Panc1 (cell line): ENCODE measurements around the gene UBAC2. TPM values are rescaled to one million over a fixed set of nuclear protein-coding genes. Genes with fewer than 3 reads are reported as not detected.

Experiments used
- ATAC-seq: fragments of 200-7000 bp; cut with Tn5 transposase; 2 replicates; pipeline ENCODE4 v1.9.1; 2020; ENCODE audit warnings: mild to moderate bottlenecking, moderate library complexity
- BruUV-seq: library from RNA; stranded (reverse); fragments of 400-500 nt; replicated peaks from 2 replicates; lab custom pipeline; 2021; lab: Mats Ljungman, UMichigan
- CTCF ChIA-PET: fragments of 300-600 bp; sonication (Branson Sonifier 250); formaldehyde crosslinking; loops from one replicate; lab custom pipeline; 2022; ENCODE audit warnings: antibody characterized with exemption; lab: Charles Lee
- POLR2A ChIA-PET: fragments of 300-600 bp; sonication (Branson Sonifier 250); formaldehyde crosslinking; loops from one replicate; lab custom pipeline; 2022; ENCODE audit warnings: antibody characterized with exemption; lab: Charles Lee
- DNase-seq: peaks from one replicate; pipeline ENCODE4 v3.0.0-alpha.2; 2010; ENCODE audit warnings: low read depth, low spot score
- H3K27ac ChIP-seq: 2 replicates; pipeline ENCODE4 v1.5.1; 2011; ENCODE audit warnings: mild to moderate bottlenecking, low read length, inconsistent platforms
- H3K27me3 ChIP-seq: fragments of 200-500 bp; sonication (Bioruptor generic); 2 replicates; pipeline ENCODE4 v1.6.0; 2014; ENCODE audit warnings: low read length, inconsistent platforms; ENCODE audit not compliant: control insufficient read depth, insufficient read depth
- H3K36me3 ChIP-seq: fragments of 200-500 bp; sonication (Bioruptor generic); 2 replicates; pipeline ENCODE4 v1.5.1; 2014; ENCODE audit warnings: inconsistent platforms, mild to moderate bottlenecking, low read length, moderate library complexity; ENCODE audit not compliant: control insufficient read depth, insufficient read depth
- H3K4me1 ChIP-seq: 2 replicates; pipeline ENCODE4 v1.5.1; 2011; ENCODE audit warnings: inconsistent platforms, mild to moderate bottlenecking, low read length, moderate library complexity; ENCODE audit not compliant: control insufficient read depth, insufficient read depth
- H3K4me3 ChIP-seq, 2 experiments: 2 replicates each; pipeline ENCODE4 v1.5.1; 2011 to 2012; ENCODE audit warnings: low read depth in 2 of 2, low read length in 2 of 2, mild to moderate bottlenecking in 2 of 2, inconsistent platforms in 1 of 2, moderate library complexity in 1 of 2
- H3K9me3 ChIP-seq: fragments of 200-500 bp; sonication (Bioruptor generic); 2 replicates; pipeline ENCODE4 v1.5.1; 2014; ENCODE audit warnings: low read depth, mild to moderate bottlenecking, inconsistent platforms, low read length, moderate library complexity; ENCODE audit not compliant: control insufficient read depth, insufficient read depth
- POLR2AphosphoS5 ChIP-seq: IDR thresholded peaks from 2 replicates; pipeline ENCODE4 v1.6.1; 2012; ENCODE audit warnings: mild to moderate bottlenecking, low read depth, low read length, moderate library complexity
- SIN3A ChIP-seq: IDR thresholded peaks from 2 replicates; pipeline ENCODE4 v1.6.1; 2012; ENCODE audit warnings: low read depth, mild to moderate bottlenecking, low read length, moderate library complexity, borderline replicate concordance; ENCODE audit not compliant: insufficient read depth
- TCF7L2 ChIP-seq: IDR thresholded peaks from 2 replicates; pipeline ENCODE4 v1.6.1; 2011; ENCODE audit warnings: mild to moderate bottlenecking, low read depth, low read length, inconsistent platforms
- in situ Hi-C: cut with HindIII; loops from 2 replicates; pipeline ENCODE4 v1.10.0; 2016; ENCODE audit warnings: low sequenced_read_pairs, low pct_unique_long_range_greater_than_20kb
- intact Hi-C: fragments of 100-400 bp; cut with micrococcal nuclease; formaldehyde crosslinking; loops from one replicate; pipeline ENCODE4 v1.10.0; 2022; ENCODE audit not compliant: unreplicated experiment
- total RNA-seq: library from RNA; stranded (reverse); gene quantifications from one replicate; pipeline ENCODE4 v1.2.1, GENCODE V29; 2021; ENCODE audit not compliant: unreplicated experiment
- TF ChIP-seq, protein P1 (sequence below), 2 experiments: IDR thresholded peaks; 2 replicates each; pipeline ENCODE4 v1.6.1; 2011 to 2012; ENCODE audit warnings: low read depth in 2 of 2, control low read depth in 1 of 2, low read length in 1 of 2, mild to moderate bottlenecking in 1 of 2, moderate library complexity in 1 of 2; ENCODE audit not compliant: insufficient read depth in 1 of 2
- TF ChIP-seq, protein P2 (sequence below): fragments of 450-650 bp; IDR thresholded peaks from 2 replicates; pipeline ENCODE4 v1.5.1; 2017; ENCODE audit warnings: mild to moderate bottlenecking

The UBAC2 gene
- total RNA-seq, 1 experiment from 2014 or later = 40.8 TPM

DNA sequence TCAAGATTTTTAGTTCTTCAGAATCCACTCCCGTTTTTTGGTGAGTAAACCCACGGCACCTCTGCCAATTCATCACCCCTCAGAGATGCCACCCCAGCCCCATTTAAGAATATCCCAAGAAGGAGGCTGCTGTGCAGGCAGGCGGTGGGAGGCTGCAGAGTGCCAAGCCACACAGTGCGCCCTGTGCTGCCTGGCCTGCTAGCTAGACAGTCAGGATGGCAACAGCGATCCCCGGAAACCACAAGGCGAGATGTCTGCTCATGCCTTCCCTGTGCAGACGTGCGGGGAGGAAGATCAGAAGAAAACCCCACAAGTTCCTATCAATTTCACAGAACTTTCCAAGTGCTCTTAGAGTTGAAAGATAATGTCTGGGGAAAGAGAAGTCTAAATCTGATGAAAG is 171.3 kb downstream of the UBAC2 start:
- Histone ChIP-seq H3K27ac (no peak overlapping the region), H3K27me3 (no peaks in the 10 kb centered on the region), H3K4me3 (no peak overlapping the region), H3K4me1 (no peaks in the 10 kb centered on the region), H3K9me3 (no peaks in the 10 kb centered on the region), H3K36me3 (no peaks in the 10 kb centered on the region)
- TF ChIP-seq, protein P1, sequence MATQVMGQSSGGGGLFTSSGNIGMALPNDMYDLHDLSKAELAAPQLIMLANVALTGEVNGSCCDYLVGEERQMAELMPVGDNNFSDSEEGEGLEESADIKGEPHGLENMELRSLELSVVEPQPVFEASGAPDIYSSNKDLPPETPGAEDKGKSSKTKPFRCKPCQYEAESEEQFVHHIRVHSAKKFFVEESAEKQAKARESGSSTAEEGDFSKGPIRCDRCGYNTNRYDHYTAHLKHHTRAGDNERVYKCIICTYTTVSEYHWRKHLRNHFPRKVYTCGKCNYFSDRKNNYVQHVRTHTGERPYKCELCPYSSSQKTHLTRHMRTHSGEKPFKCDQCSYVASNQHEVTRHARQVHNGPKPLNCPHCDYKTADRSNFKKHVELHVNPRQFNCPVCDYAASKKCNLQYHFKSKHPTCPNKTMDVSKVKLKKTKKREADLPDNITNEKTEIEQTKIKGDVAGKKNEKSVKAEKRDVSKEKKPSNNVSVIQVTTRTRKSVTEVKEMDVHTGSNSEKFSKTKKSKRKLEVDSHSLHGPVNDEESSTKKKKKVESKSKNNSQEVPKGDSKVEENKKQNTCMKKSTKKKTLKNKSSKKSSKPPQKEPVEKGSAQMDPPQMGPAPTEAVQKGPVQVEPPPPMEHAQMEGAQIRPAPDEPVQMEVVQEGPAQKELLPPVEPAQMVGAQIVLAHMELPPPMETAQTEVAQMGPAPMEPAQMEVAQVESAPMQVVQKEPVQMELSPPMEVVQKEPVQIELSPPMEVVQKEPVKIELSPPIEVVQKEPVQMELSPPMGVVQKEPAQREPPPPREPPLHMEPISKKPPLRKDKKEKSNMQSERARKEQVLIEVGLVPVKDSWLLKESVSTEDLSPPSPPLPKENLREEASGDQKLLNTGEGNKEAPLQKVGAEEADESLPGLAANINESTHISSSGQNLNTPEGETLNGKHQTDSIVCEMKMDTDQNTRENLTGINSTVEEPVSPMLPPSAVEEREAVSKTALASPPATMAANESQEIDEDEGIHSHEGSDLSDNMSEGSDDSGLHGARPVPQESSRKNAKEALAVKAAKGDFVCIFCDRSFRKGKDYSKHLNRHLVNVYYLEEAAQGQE (IDR thresholded peaks at IDR 0.05; ENCODE audit: insufficient read depth in 1 of 2, low read depth in 2 of 2, low read length in 1 of 2) = no peak
- TF ChIP-seq, protein P2, sequence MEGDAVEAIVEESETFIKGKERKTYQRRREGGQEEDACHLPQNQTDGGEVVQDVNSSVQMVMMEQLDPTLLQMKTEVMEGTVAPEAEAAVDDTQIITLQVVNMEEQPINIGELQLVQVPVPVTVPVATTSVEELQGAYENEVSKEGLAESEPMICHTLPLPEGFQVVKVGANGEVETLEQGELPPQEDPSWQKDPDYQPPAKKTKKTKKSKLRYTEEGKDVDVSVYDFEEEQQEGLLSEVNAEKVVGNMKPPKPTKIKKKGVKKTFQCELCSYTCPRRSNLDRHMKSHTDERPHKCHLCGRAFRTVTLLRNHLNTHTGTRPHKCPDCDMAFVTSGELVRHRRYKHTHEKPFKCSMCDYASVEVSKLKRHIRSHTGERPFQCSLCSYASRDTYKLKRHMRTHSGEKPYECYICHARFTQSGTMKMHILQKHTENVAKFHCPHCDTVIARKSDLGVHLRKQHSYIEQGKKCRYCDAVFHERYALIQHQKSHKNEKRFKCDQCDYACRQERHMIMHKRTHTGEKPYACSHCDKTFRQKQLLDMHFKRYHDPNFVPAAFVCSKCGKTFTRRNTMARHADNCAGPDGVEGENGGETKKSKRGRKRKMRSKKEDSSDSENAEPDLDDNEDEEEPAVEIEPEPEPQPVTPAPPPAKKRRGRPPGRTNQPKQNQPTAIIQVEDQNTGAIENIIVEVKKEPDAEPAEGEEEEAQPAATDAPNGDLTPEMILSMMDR = no peak
- intact Hi-C loops = no loop called here
- ATAC-seq (no peak), DNase-seq (no peak)
- in situ Hi-C loops = no loop called here
- ChIA-PET CTCF (no interaction called here), POLR2A (no interaction called here)
- no TSS peak for BruUV-seq

DNA sequence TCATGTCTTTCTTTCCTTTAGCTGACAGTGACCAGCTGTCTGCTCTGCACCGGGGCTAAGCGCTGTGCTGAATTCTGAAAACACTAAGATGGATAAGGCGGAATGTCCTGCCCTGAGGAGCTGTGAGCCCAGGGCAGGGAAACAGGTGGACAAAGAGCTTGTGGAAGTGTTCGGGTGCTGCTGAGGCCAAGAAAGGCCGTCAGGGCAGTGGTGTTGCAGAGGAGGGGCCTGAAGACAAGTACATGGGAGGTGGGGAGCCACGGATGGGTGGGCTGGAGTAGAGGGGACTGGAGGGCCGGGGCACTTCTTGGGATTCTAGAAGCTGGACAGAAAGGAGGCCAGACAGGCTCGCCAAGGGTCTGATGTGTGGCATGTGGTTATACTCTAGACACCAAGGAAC is 172.8 kb downstream of the UBAC2 start:
- ATAC-seq (no peak), DNase-seq (no peak)
- no peak overlapping the region for H3K27ac ChIP-seq
- TF ChIP-seq POLR2AphosphoS5 = no peak
- no peak for TF ChIP-seq TCF7L2
- TF ChIP-seq, protein P1 (IDR thresholded peaks at IDR 0.05; ENCODE audit: insufficient read depth in 1 of 2, low read depth in 2 of 2, low read length in 1 of 2) = no peak
- TF ChIP-seq, protein P2 = no peak
- TF ChIP-seq SIN3A = no peak
- CTCF ChIA-PET = no interaction called here
- POLR2A ChIA-PET = no interaction called here
- H3K4me1 ChIP-seq = no peaks in the 10 kb centered on the region
- no peak overlapping the region for H3K4me3 ChIP-seq
- in situ Hi-C loops = no loop called here
- no peaks in the 10 kb centered on the region for H3K27me3 ChIP-seq
- BruUV-seq = no TSS peak
- intact Hi-C loops = no loop called here
- H3K9me3 ChIP-seq = no peaks in the 10 kb centered on the region
- no peaks in the 10 kb centered on the region for H3K36me3 ChIP-seq
